SK-N-MC (cell line): ENCODE measurements around the gene RHOT2.
A peak's percentile ranks its signal among the peaks of the same experiment; 100 is the strongest.

Experiments
- DNase-seq: peaks from one replicate; pipeline ENCODE4 v3.0.0-alpha.2; 2011; ENCODE audit warnings: low read depth, low spot score
- H3K27ac ChIP-seq: fragments of 200-600 bp; sonication (generic); 2 replicates; pipeline ENCODE4 v1.5.1; 2016; ENCODE audit warnings: mixed run types
- H3K36me3 ChIP-seq: fragments of 200-600 bp; sonication (generic); 2 replicates; pipeline ENCODE4 v1.6.1; 2017; ENCODE audit warnings: antibody characterized with exemption, low read length, mixed read lengths; ENCODE audit not compliant: insufficient read depth
- H3K4me3 ChIP-seq: fragments of 200-600 bp; sonication (generic); 2 replicates; pipeline ENCODE4 v1.5.1; 2016
- H3K9ac ChIP-seq: fragments of 200-600 bp; sonication (generic); 2 replicates; pipeline ENCODE4 v1.8.0; 2017; ENCODE audit warnings: mixed run types, mixed read lengths; ENCODE audit not compliant: insufficient read length
- H3K9me3 ChIP-seq: fragments of 200-600 bp; sonication (generic); 2 replicates; pipeline ENCODE4 v1.6.1; 2017; ENCODE audit warnings: low read depth, mild to moderate bottlenecking, antibody characterized with exemption, low read length, moderate library complexity, mixed read lengths
- EZH2 ChIP-seq: fragments of 200-600 bp; sonication (generic); IDR thresholded peaks from one replicate; pipeline ENCODE4 v1.6.1; 2017; ENCODE audit warnings: antibody characterized with exemption
- FOXP2 ChIP-seq: optimal IDR thresholded peaks from 2 replicates; pipeline ENCODE3; 2011; ENCODE audit warnings: mild to moderate bottlenecking, moderate library complexity; ENCODE audit not compliant: insufficient read depth; ENCODE audit errors: extremely low read length, control extremely low read depth
- POLR2AphosphoS5 ChIP-seq: IDR thresholded peaks from 2 replicates; pipeline ENCODE4 v1.6.1; 2012; ENCODE audit warnings: mild to moderate bottlenecking, low read depth, low read length, borderline replicate concordance

RHOT2 gene

GRCh38 chr16:667780-668518 is at the start of gene RHOT2:
Gene RHOT2 (plus strand): TSS chr16:668132. CDS start chr16:668200, 68 bp downstream.
- TF ChIP-seq EZH2 = no peak
- peak; percentile 86 for TF ChIP-seq POLR2AphosphoS5
- TF ChIP-seq FOXP2 = peak; percentile 43
- H3K36me3 ChIP-seq = peaks cover 37% of the 10 kb centered on the region; the same call in 1 of the 2 replicates

GRCh38 chr16:619476-620100 is 48.3 kb upstream of the RHOT2 start:
- H3K36me3 ChIP-seq = no peaks in the 10 kb centered on the region
- no peak for DNase-seq
- H3K4me3 ChIP-seq = no peak overlapping the region
- no peak overlapping the region for H3K9ac ChIP-seq
- TF ChIP-seq EZH2 = no peak
- no peak overlapping the region for H3K27ac ChIP-seq
- H3K9me3 ChIP-seq = no peaks in the 10 kb centered on the region

More at GRCh38 chr16:667780-668518, at the start of gene RHOT2:
- Histone ChIP-seq H3K27ac (peak within 1 kb of the TSS; percentile 83), H3K9me3 (no peaks in the 10 kb centered on the region), H3K4me3 (peak within 1 kb of the TSS; percentile 94), H3K9ac (peak within 1 kb of the TSS; percentile 98)
- DNase-seq = no peak

GRCh38 chr16:620700-621525 is 47.0 kb upstream of the RHOT2 start:
- no peaks in the 10 kb centered on the region for H3K36me3 ChIP-seq
- no peak overlapping the region for H3K4me3 ChIP-seq
- DNase-seq = no peak
- H3K9ac ChIP-seq = no peak overlapping the region
- no peak overlapping the region for H3K27ac ChIP-seq
- H3K9me3 ChIP-seq = no peaks in the 10 kb centered on the region
- TF ChIP-seq EZH2 (no peak), POLR2AphosphoS5 (no peak), FOXP2 (no peak)

- no peak for DNase-seq
These were observed 46.3 kb upstream of the RHOT2 start for GRCh38 chr16:621526-622105.

GRCh38 chr16:622920-623280 is 45.0 kb upstream of the RHOT2 start:
- H3K27ac ChIP-seq = no peak overlapping the region
- TF ChIP-seq EZH2 (no peak), POLR2AphosphoS5 (no peak), FOXP2 (no peak)

More at GRCh38 chr16:621526-622105, 46.3 kb upstream of the RHOT2 start:
- Histone ChIP-seq H3K36me3 (no peaks in the 10 kb centered on the region), H3K27ac (no peak overlapping the region), H3K9me3 (no peaks in the 10 kb centered on the region), H3K4me3 (no peak overlapping the region), H3K9ac (no peak overlapping the region)
- no peak for TF ChIP-seq POLR2AphosphoS5
- no peak for TF ChIP-seq FOXP2
- no peak for TF ChIP-seq EZH2

GRCh38 chr16:624526-625070 is 43.3 kb upstream of the RHOT2 start:
- Histone ChIP-seq H3K36me3 (no peaks in the 10 kb centered on the region), H3K4me3 (no peak overlapping the region), H3K9ac (no peak overlapping the region), H3K27ac (no peak overlapping the region), H3K9me3 (no peaks in the 10 kb centered on the region)
- TF ChIP-seq POLR2AphosphoS5 = no peak
- no peak for DNase-seq

More at GRCh38 chr16:622920-623280, 45.0 kb upstream of the RHOT2 start:
- Histone ChIP-seq H3K9me3 (no peaks in the 10 kb centered on the region), H3K4me3 (no peak overlapping the region), H3K36me3 (no peaks in the 10 kb centered on the region), H3K9ac (no peak overlapping the region)
- DNase-seq = no peak

GRCh38 chr16:625117-625976 is 42.6 kb upstream of the RHOT2 start:
- Histone ChIP-seq H3K27ac (no peak overlapping the region), H3K4me3 (no peak overlapping the region), H3K9me3 (no peaks in the 10 kb centered on the region), H3K9ac (no peak overlapping the region), H3K36me3 (no peaks in the 10 kb centered on the region)
- TF ChIP-seq POLR2AphosphoS5 = no peak
- no peak for TF ChIP-seq EZH2
- TF ChIP-seq FOXP2 = no peak
- no peak for DNase-seq
